Nephron progenitor cell (in vitro differentiated cells): ENCODE measurements around the gene SLC66A2.

Experiments
- DNase-seq: peaks from one replicate; pipeline ENCODE4 v3.0.0; 2021
- H3K27ac Mint-ChIP-seq: 2 replicates; pipeline ENCODE4 v1.8.0; 2021; ENCODE audit warnings: mild to moderate bottlenecking, moderate library complexity, mixed read lengths
- H3K27me3 Mint-ChIP-seq: 2 replicates; pipeline ENCODE4 v1.8.0; 2021; ENCODE audit warnings: mild to moderate bottlenecking, low read depth, mixed read lengths; ENCODE audit not compliant: poor library complexity
- H3K36me3 Mint-ChIP-seq: 2 replicates; pipeline ENCODE4 v1.8.0; 2021; ENCODE audit warnings: low read depth, mixed read lengths
- H3K4me1 Mint-ChIP-seq: 2 replicates; pipeline ENCODE4 v1.8.0; 2021; ENCODE audit warnings: mixed read lengths
- H3K4me3 Mint-ChIP-seq: 2 replicates; pipeline ENCODE4 v1.8.0; 2021; ENCODE audit warnings: mild to moderate bottlenecking, moderate library complexity, mixed read lengths
- H3K9me3 Mint-ChIP-seq: 2 replicates; pipeline ENCODE4 v1.8.0; 2021; ENCODE audit warnings: mild to moderate bottlenecking, moderate library complexity, mixed read lengths
- TF ChIP-seq, protein P1 (sequence below): fragments of 200-600 bp; sonication (generic); IDR thresholded peaks from 2 replicates; pipeline ENCODE4 v1.5.0; 2021; ENCODE audit warnings: antibody characterized with exemption

The SLC66A2 gene

DNA sequence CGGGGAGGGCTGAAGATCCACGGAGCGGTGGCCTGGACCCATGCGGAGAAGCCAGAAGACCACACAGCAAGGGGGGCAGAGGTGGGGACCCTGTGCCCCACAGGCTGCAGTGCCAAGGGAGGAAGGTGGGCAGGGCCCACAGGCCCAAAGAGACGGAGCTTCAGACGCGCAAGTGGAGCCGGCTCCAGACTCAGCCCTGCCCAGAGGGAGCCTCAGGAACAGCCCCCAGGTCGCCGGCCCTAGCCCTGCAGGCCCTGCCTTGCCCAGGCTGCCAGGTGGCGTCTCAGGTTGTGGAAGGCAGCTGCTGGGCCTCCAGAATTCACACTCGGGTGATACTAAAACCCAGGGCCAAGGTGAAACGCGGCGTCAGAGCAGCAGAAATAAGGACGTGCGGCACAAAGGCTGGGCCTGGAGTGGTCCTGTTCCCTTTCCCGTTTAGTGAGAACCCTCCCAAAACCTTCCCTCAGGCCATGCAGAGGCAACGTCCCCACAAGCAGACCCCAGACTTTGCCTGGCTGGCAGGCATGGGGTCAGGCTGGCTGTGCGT lies 36.8 kb downstream of the SLC66A2 start:
- no peaks in the 10 kb centered on the region for H3K27me3 Mint-ChIP-seq
- peaks cover 74% of the 10 kb centered on the region for H3K36me3 Mint-ChIP-seq
- TF ChIP-seq, protein P1, sequence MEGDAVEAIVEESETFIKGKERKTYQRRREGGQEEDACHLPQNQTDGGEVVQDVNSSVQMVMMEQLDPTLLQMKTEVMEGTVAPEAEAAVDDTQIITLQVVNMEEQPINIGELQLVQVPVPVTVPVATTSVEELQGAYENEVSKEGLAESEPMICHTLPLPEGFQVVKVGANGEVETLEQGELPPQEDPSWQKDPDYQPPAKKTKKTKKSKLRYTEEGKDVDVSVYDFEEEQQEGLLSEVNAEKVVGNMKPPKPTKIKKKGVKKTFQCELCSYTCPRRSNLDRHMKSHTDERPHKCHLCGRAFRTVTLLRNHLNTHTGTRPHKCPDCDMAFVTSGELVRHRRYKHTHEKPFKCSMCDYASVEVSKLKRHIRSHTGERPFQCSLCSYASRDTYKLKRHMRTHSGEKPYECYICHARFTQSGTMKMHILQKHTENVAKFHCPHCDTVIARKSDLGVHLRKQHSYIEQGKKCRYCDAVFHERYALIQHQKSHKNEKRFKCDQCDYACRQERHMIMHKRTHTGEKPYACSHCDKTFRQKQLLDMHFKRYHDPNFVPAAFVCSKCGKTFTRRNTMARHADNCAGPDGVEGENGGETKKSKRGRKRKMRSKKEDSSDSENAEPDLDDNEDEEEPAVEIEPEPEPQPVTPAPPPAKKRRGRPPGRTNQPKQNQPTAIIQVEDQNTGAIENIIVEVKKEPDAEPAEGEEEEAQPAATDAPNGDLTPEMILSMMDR, result no peak
- no peak overlapping the region for H3K27ac Mint-ChIP-seq
- no peak overlapping the region for H3K4me3 Mint-ChIP-seq
- peaks cover 32% of the 10 kb centered on the region for H3K9me3 Mint-ChIP-seq
- DNase-seq, result no peak
- H3K4me1 Mint-ChIP-seq, result peaks cover 6% of the 10 kb centered on the region

DNA sequence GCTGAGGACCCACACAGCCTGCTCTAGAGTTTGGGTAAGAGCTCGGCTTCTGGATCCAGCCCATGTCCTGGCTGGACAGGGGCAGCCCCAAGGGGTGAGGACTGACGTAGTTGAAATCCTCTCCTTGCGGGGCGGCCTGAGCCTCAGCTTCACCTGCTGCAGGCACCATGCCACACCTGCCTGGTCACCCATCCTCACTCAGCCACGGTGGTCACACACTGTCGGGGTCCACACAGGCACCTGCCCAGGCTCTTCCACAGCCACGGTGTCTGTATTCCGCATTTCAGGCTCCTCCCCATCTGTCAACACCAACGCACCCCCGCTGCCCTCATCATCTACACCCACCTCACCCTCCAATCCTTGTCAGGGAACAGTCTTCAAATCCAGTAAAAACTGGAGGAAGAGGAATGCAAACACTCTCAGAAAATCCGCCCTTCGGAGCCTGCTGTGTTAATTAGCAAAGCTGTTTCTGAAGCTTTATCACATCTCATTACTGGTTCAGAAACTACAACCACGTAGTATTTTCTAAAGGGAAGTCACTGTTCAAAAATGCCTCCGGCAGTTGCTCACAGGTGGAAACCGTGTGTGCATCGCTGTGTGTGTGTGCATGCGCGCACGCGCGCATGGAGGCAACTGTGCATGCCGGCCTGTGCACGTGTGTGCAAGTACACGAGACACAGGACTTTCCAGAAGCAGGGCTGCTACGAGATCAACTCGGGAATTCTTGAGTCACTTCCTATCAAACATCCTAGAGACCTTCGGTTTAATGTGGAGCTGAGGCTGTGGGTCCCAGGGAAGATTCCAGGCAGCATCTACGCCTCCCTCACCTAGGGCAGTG lies 38.2 kb downstream of the SLC66A2 start:
- H3K27me3 Mint-ChIP-seq, result no peaks in the 10 kb centered on the region
- peaks cover 37% of the 10 kb centered on the region for H3K9me3 Mint-ChIP-seq
- H3K4me1 Mint-ChIP-seq, result peaks cover 6% of the 10 kb centered on the region
- no peak overlapping the region for H3K4me3 Mint-ChIP-seq
- TF ChIP-seq, protein P1, result no peak
- DNase-seq, result no peak
- peaks cover 74% of the 10 kb centered on the region for H3K36me3 Mint-ChIP-seq
- no peak overlapping the region for H3K27ac Mint-ChIP-seq

DNA sequence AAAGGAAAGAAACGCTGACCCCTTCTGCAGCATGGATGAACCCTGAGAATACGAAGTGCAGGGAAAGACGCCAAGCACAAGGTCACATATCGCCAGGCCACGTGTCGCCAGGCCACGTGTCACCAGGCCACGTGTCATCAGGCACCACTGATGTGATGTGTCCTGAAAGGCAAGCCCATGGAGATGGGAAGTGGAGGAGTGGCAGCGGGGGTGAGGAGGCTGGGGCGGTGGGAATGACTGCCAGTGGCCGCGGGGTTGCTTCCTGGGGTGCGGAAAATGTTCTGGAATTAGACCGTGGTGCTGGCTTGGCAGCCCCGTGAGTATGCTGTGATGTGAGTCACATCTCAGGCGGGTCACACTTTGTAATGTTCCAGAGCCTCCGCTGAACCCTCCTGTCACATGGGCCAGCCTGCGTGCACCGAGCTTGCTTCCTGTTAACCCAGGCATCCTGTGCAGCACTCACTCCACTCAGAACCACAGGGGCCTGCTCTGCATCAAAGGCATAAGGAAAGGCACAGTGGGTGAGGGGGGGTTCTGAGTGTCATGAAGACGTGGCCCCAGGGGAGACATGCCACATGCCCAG lies 39.0 kb downstream of the SLC66A2 start:
- Mint-ChIP-seq H3K4me3 (no peak overlapping the region), H3K27me3 (no peaks in the 10 kb centered on the region), H3K4me1 (peaks cover 6% of the 10 kb centered on the region), H3K27ac (no peak overlapping the region), H3K9me3 (peaks cover 37% of the 10 kb centered on the region), H3K36me3 (peaks cover 74% of the 10 kb centered on the region)
- TF ChIP-seq, protein P1, result no peak
- no peak for DNase-seq

GRCh38 chr18:79911344-79912270 lies 39.8 kb downstream of the SLC66A2 start:
- no peak for DNase-seq
- no peak overlapping the region for H3K4me3 Mint-ChIP-seq
- H3K4me1 Mint-ChIP-seq, result peaks cover 6% of the 10 kb centered on the region
- TF ChIP-seq, protein P1, result no peak
- peaks cover 39% of the 10 kb centered on the region for H3K9me3 Mint-ChIP-seq
- H3K27me3 Mint-ChIP-seq, result no peaks in the 10 kb centered on the region
- H3K27ac Mint-ChIP-seq, result peak overlapping the region; percentile 31
- peaks cover 75% of the 10 kb centered on the region for H3K36me3 Mint-ChIP-seq

DNA sequence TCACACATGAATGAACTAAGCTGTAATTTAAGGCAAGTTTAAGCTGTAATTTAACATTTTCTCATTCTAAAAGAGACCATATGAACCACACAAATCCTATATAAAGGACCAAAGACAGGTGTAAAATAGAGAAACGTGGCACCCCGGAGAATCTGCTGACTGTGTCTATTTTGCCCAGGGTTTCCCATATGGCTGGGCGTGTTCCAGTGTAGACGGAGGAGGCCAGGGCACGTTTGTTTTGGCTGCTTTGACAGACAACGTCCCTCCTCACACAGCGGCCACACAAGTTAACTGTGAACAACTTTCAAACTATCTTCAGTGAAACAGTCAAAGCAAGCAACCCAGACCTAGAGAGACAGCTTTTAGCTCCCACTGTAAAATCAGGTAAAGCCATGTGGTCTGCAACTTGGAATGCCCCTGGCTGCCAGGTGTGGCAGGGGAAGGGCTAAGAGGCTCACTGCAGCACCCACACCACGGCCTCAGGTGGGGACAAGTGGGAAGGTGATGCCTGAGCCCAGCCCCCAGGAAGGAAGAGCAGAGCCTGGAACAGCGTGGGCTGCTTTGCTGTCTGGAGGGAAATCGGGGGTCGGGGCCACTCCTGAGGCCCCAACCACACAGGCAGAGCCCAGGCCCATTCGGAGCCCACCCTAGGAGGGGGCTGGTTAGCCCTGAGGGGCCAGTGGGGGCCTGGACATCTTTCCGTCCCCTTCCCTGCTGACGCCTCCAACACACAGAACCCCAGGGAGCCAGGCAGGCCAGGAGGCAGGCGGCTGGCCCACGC lies 40.7 kb downstream of the SLC66A2 start:
- no peaks in the 10 kb centered on the region for H3K27me3 Mint-ChIP-seq
- peaks cover 38% of the 10 kb centered on the region for H3K9me3 Mint-ChIP-seq
- TF ChIP-seq, protein P1, result no peak
- H3K4me1 Mint-ChIP-seq, result peaks cover 6% of the 10 kb centered on the region
- H3K27ac Mint-ChIP-seq, result no peak overlapping the region
- H3K4me3 Mint-ChIP-seq, result no peak overlapping the region
- no peak for DNase-seq
- H3K36me3 Mint-ChIP-seq, result peaks cover 73% of the 10 kb centered on the region
